Left kidney (tissue), 8 donors: ENCODE results near the gene OR10R2. TPM values are rescaled to one million over a fixed set of nuclear protein-coding genes. Genes with fewer than 3 reads are reported as not detected.
A peak's percentile ranks its signal among the peaks of the same experiment; 100 is the strongest.
"Not testable (repeated sequence)": the region's sequence is repeated elsewhere in the genome, so short reads cannot be mapped to it uniquely, and the experiment has no call there.

Experiments used
- DNase-seq: peaks from one replicate; pipeline ENCODE4 v3.0.0-alpha.2; 2013
- long read RNA-seq, 8 donors: transcript quantifications; one replicate each; lab custom pipeline, GENCODE V29; 2026
- polyA plus RNA-seq: library from polyadenylated mRNA; unstranded; fragments of 120-200 nt; gene quantifications from one replicate; pipeline ENCODE4 v1.2.1, GENCODE V29; 2013; ENCODE audit not compliant: insufficient read length

OR10R2 gene
- not detected for polyA plus RNA-seq
- long read RNA-seq, donor 1 = 0 reads
- long read RNA-seq, donor 2 = 0 reads
- long read RNA-seq, donor 3, partial matches to known transcripts = 0 of 1 reads
- long read RNA-seq, donor 3, other reads (novel, unspliced or antisense) = 0 of 1 reads
- long read RNA-seq, donor 4 = 0 reads
- long read RNA-seq, donor 5 = 0 reads
- long read RNA-seq, donor 6 = 0 reads
- long read RNA-seq, donor 7 = 0 reads
- long read RNA-seq, donor 8 = 0 reads

DNA sequence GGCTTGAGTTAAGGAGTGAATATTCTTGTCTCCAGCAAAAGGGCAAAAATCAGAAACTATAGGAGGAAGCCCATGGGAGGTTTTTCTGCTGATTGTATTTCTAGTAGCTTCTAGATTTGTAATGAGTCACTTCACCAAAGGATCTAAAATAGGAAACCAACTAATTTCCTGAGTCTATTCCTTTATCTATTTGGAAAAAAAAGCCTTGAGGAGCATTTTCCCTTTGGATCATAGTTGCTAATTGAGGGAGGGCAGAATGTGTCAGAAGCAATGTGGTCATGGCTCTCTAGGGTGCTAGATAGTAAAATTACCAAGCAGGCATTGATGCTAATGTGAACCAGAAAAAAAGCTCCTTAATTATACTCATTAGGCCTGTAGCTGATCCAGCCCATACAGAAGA is at the start of gene OR10R2:
Gene OR10R2 (plus strand): TSS at position 301 of the 400 bp plus-strand sequence. CDS start 106 bp downstream, outside the sequence.
- DNase-seq = no peak

GRCh38 chr1:158425027-158425426 is 47.0 kb upstream of the OR10R2 start:
- DNase-seq = no peak

DNA sequence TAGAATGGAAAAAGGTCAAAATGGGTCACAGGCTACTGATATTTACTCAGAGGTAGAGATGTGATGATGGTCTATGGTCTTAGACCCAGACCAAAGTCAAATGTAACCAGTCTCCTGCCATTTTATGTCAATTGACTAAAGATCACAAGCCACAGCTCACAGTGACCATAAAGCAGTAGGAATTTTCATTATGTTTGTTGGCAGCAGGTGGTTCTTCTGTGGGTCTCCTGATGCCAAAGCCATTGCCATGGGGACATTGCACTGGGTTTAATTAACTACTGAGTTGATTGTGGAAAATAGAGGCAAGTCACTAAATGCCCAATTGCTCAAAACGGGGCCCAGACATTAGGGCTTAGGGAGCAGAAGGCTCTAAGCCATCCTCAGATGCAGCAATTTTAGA is 45.9 kb upstream of the OR10R2 start, which contains the start of gene OR10K2:
Gene OR10K2 (minus strand): TSS at position 101 of the 400 bp plus-strand sequence. CDS start 5,371 bp downstream, outside the sequence.
- DNase-seq = no peak

DNA sequence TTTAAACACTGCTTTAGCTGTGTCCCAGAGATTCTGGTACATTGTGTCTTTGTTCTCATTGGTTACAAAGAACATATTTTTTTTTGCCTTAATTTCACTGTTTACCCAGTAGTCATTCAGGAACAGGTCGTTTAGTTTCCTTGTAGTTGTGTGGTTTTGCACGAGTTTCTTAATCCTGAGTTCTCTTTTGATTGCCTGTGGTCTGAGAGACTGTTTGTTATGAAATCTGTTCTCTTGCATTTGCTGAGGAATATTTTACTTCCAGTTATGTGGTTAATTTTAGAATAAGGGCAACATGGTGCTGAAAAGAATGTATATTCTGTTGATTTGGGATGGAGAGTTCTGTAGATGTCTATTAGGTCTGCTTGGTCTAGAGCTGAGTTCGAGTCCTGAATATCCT is 41.9 kb upstream of the OR10R2 start:
- DNase-seq = not testable (repeated sequence)

DNA sequence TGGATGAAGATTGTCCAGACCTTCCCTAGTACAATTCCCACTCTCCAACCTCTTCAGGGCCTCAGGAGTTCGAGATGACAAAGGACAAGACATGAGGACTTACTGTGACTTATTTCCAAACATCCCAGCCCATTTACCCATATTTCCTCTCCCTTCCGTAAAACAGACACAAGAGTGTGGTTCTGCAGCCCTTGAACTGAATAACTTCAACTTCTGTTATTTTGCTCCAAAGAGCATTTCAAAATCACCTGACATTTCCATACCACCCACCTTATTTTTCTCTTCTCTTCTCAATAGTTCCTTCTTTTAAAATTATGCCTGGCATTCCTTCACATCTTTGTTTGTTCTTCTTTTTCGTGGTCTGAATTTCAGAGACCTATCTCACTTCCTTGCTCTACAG is 37.3 kb upstream of the OR10R2 start:
- no peak for DNase-seq

DNA sequence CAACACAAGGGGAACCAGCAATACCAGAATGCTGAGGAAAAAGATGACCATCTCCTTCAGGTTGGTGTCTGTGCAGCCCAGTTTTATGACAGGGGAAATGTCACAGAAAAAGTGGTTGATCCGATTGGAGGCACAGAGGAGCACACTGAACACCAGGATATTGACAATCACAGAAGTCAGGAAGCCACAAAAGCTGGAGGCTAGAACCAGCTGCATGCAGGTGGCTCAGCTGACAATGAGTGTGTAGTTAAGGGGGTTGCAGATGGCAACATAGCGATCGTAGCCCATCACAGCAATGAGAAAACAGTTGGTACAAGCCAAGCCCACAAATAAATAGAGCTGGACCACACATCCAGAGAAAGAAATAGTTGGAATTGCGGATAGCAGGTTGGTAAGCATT is 26.6 kb upstream of the OR10R2 start:
- no peak for DNase-seq

GRCh38 chr1:158454537-158454936 is 17.5 kb upstream of the OR10R2 start:
- no peak for DNase-seq

- DNase-seq = no peak
Measured at GRCh38 chr1:158457246-158457645, 14.8 kb upstream of the OR10R2 start.

DNA sequence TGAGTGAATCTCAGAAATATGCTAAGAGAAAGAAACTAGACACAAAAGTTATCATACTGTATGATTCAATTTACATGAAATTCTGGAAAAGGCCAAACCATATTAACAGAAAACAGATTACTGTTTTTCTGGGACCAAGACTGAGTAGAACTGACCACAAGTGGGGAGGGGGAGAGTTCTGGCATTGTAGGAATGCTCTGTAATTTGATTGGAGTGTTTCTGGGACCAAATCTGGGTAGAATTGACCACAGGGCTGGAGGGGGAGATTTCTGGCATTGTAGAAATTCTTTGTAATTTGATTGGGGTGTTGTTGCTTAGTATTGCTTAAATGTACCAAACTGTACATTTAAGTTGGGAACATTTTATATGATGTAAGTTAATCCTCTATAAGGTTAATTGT is 13.8 kb upstream of the OR10R2 start:
- DNase-seq = no peak

DNA sequence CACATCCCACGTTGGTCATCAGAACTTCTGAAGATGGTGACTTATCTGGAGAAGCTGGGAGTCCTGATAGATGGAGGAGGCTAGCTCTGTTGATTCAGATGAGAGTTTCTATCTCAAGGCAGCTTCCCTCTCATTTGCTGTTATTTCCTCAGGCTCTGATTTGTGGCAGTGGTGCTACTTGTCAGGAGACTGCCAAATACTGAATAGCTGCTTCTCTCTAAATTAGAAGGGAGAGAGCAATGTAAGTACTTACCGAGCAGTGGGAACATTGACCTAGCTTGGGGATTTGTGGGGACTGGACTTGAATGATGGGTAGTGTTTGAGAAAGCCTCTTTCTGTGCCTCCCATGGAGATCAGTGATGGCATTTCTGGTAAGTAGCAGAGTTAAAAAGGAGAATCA is 10.5 kb upstream of the OR10R2 start, which contains the start of gene OR10K1:
Gene OR10K1 (plus strand): TSS at position 301 of the 400 bp plus-strand sequence. CDS start 3,728 bp downstream, outside the sequence.
- DNase-seq = no peak

GRCh38 chr1:158485455-158485854 is 13.4 kb downstream of the OR10R2 start:
- DNase-seq = no peak

DNA sequence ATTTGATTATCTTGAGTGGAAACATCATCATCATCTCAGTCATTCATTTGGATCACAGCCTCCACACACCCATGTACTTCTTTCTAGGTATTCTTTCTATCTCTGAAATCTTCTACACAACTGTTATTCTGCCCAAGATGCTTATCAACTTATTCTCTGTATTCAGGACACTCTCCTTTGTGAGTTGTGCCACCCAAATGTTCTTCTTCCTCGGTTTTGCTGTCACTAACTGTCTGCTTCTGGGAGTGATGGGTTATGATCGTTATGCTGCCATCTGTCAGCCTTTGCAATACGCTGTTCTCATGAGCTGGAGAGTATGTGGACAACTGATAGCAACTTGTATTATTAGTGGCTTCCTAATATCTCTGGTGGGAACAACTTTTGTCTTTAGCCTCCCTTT is 19.3 kb downstream of the OR10R2 start:
- no peak for DNase-seq

- DNase-seq = no peak
Measured at GRCh38 chr1:158493054-158493453, 21.0 kb downstream of the OR10R2 start.

- no peak for DNase-seq
Measured at GRCh38 chr1:158494796-158495195, 22.8 kb downstream of the OR10R2 start.

DNA sequence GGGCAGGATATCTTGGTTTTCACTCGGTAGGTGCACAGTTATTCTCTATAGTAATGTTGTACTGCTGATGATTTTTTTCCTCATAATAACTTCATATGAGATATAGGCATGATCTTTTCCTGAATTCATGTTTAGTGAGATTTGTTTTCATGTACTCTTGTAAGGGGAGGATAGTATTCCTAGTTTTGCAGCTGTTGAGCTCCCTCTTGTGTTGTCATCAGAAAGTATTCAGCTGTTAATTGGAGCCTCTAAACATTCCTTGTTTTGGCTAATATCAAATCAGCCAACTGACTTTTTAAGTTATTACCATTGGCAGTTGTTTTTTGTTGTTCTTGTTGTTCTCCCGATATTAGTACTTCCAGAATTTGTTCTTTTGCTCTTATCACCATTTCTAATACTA is 24.4 kb downstream of the OR10R2 start:
- peak; percentile 11 for DNase-seq

- no peak for DNase-seq
Measured at GRCh38 chr1:158506369-158506987, 34.5 kb downstream of the OR10R2 start.

GRCh38 chr1:158507511-158507910 is 35.5 kb downstream of the OR10R2 start:
- no peak for DNase-seq

DNA sequence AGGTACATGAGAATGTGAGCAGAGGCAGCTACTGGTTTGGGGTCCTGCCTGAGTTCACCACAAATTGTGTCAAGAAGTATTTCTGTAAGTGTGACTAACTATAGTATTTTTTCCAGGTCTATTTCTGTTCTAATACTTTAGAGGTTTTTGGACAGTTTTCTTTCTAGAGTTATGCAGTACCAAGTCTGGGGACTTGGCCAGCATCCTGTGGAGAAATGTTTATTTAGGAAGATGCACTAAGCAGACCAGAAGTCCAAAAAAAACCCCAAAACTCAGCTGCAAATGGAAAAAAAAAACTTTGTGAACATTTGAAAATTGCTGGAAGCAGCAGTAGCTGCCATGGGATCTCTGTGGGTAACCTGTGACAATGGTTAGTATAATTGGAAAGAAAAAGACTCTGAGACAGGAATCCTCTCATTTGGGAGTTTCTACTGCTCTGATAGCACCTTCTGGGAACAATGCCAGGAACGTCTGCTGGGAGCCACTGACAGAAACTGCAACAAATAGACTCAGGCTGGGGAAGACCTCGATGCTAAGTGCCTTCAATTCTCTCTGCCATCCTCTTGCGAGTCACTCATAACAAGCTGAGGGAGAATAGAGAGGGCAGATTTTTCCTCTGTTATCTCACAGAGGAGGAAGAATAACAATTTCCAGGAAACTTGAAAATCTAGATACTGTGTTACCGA is 37.6 kb downstream of the OR10R2 start:
- DNase-seq = no peak

- no peak for DNase-seq
Measured at GRCh38 chr1:158516966-158517365, 44.9 kb downstream of the OR10R2 start.

DNA sequence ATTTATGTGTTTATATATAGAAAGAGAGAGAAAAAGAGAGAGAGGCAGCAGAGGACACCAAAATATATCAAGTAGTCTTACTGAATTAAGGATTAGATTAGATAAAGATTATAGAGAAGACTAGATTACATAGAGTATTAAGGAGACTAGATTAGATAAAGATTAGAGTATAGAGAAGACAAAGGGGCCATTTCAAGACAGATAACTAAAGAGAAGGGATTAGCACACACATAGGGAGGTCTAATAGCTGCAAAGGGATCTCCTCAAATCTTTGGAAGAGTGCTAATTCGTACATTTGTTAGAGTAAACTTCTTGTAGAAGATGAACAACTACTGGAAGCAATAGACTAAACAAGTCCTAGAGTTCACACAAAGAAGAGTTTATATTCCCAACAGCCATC is 48.0 kb downstream of the OR10R2 start:
- no peak for DNase-seq

- no peak for DNase-seq
Measured at GRCh38 chr1:158520955-158521665, 49.1 kb downstream of the OR10R2 start.

GRCh38 chr1:158521666-158522058 is 49.6 kb downstream of the OR10R2 start:
- no peak for DNase-seq
